Prostate gland (tissue), 2 donors: ENCODE measurements around the gene SAP30L.

ENCODE experiments used
- POLR2A ChIP-seq: fragments of 450-650 bp; IDR thresholded peaks from one replicate; pipeline ENCODE4 v1.6.1; 2016; ENCODE audit warnings: antibody characterized with exemption, mild to moderate bottlenecking
- POLR2AphosphoS5 ChIP-seq: sonication (generic); formaldehyde crosslinking; IDR thresholded peaks from one replicate; pipeline ENCODE4 v1.6.1; 2017; ENCODE audit warnings: antibody characterized with exemption
- TF ChIP-seq, protein P1 (sequence below), 4 experiments: fragments of 200-600 bp in 2 of 4; fragments of 450-650 bp in 2 of 4; sonication (generic) in 2 of 4; IDR thresholded peaks; 1 replicate in 3 of 4; 2 replicates in 1 of 4; pipeline ENCODE4 v1.5.1; 2016 to 2019; ENCODE audit warnings: antibody characterized with exemption in 4 of 4, mild to moderate bottlenecking in 2 of 4, moderate library complexity in 2 of 4

DNA sequence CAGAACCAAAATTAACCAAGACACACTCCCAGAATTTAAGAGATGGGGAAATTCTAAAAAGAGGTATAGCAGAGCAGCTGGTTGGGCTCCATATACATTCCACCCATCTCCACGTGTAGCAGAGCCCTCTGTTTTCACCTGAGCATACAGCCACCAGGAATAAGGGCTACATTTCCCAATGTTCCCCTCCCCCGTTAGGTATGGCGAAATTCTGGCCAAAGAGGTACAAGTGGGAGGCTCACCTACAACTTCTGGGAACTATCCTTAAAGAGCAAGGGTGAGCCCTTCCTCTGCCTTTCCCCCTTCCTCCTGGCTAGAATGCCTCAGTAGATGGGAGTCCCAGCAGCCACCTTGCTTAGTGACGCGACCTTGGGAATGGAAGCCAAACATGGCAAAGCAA, 5.3 kb upstream of the SAP30L start:
- TF ChIP-seq POLR2A: no peak
- TF ChIP-seq, protein P1, sequence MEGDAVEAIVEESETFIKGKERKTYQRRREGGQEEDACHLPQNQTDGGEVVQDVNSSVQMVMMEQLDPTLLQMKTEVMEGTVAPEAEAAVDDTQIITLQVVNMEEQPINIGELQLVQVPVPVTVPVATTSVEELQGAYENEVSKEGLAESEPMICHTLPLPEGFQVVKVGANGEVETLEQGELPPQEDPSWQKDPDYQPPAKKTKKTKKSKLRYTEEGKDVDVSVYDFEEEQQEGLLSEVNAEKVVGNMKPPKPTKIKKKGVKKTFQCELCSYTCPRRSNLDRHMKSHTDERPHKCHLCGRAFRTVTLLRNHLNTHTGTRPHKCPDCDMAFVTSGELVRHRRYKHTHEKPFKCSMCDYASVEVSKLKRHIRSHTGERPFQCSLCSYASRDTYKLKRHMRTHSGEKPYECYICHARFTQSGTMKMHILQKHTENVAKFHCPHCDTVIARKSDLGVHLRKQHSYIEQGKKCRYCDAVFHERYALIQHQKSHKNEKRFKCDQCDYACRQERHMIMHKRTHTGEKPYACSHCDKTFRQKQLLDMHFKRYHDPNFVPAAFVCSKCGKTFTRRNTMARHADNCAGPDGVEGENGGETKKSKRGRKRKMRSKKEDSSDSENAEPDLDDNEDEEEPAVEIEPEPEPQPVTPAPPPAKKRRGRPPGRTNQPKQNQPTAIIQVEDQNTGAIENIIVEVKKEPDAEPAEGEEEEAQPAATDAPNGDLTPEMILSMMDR (IDR thresholded peaks at IDR 0.05): no peak
- no peak for TF ChIP-seq POLR2AphosphoS5
